Posterior cingulate gyrus (tissue), 11 donors: ENCODE measurements around the gene RBMS1.
"Not testable (repeated sequence)": the region's sequence is repeated elsewhere in the genome, so short reads cannot be mapped to it uniquely, and the experiment has no call there.

Experiments
- DNase-seq, 10 donors: peaks; one replicate each; pipeline versions ENCODE4 v3.0.0 to v3.0.0-alpha.2; 2020 to 2021; ENCODE audit warnings: mixed read lengths in 3 of 10
- intact Hi-C: fragments of 100-400 bp; cut with DNase I; formaldehyde crosslinking; loops from one replicate; pipeline ENCODE4 v1.15.1; 2023

Gene RBMS1

DNA sequence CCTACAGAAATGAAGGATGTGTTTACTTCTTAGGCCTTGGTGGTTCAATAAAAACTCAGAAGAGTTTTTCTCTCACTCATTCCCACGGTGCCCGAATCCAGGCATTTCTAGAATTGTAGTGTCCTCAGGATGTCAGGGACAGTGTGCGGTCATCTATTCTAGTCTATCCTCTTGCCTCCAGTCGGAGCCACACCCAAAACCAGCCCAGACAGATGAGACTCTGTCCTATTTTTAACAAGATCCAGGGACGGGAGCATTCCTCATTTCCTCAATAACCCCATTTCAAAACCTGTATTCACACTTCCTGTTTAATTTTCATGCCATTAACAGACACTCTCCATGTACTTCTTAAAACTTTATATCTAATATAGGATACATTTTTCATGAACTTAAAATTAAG is 11.6 kb upstream of the RBMS1 start:
- no peak for DNase-seq
- intact Hi-C loops = no loop called here

DNA sequence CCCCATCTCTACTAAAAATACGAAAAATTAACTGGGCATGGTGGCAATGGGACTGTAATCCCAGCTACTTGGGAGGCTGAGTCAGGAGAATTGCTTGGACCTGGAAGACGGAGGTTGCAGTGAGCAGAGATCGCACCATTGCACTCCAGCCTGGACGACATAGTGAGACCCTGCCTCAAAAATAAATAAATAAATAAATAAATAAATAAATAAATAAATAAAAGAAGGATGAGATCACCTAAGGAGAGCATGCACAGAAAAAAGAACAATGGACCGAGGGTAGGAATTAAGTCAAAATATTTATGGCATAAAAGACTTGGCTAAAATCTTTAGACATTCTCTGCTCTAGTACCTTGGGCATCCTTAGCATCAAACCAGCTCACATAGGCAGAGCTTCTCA is 8.9 kb upstream of the RBMS1 start:
- intact Hi-C loops = no loop called here
- no peak for DNase-seq

DNA sequence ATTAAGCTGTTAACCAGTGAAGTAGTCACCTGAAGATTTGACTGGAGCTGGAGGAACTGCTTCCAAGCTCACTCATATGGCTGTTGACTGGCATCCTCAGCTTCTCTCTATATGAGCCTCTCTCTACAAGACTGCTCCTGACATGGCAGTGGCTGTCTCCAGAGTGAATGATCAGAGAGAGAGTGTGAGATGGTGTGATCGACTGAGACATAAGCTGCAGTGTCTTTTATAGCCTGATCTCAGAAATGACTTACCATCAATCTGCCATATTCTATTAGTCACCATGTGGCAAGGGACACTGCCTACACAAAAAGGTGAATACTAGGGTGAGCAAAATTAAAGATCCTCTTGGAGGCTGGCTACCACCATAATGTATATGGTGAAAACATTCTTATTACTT is 7.8 kb upstream of the RBMS1 start:
- intact Hi-C loops = no loop called here
- DNase-seq = no peak

DNA sequence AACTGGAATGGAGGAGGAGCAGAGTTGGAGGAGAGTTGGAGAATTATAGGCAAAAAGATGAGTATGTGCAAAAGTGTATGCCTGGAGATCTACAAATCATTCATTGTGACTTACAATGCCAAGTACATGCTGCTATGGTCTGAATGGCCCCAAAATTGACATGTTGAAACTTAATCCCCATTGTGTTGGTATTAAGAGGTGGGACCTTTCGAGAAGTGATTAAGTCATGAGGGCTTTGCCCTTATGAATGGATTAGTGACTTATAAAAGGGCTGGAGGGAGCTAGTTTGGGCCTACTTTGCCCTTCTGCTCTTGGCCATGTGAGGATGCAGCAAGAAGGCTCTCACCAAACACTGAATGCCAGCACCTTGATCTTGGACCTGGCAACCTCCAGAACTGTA is 6.3 kb upstream of the RBMS1 start:
- no peak for DNase-seq
- intact Hi-C loops = no loop called here

DNA sequence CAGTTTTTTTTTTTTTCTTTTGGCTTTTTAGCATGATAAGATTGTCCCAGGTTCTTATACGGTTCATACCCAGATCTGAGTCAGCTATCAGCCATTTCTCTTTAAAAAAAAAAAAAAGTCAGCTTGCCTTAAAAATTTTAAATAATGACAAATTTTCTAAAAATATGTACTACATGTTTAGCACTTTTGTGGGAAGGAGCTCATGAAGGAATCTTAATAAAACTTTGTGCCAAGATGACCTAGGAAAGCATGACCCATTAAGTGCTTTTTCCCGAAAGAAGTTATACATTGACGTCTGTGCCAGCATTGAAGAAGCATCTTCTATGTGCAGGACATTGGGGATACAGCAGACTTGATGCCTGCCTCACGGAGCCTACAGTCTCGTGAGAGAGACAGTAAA is 4.5 kb upstream of the RBMS1 start:
- intact Hi-C loops = no loop called here
- no peak for DNase-seq

DNA sequence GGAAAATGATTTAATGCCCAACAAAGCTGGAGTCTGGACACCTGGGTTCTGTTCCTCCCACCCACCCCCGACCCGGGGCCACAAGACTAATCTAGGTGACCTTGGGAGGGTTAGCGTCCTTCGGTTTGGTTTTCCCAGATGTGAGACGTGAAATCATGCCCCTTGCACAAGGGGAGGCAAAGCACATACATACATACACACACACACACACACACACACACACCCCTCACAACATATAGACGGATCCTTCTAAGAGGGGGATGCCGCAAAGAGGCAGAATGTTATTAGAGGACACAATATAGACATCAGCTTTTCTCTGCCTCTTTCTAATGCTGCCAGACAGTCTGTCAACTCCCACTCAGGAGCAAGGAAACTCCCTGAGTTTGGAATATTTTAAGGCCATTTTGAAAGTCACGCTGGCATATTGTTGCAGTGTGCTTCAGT is 616 bp upstream of the RBMS1 start:
- DNase-seq = peak in 1 of 10 donors; percentile 38

DNA sequence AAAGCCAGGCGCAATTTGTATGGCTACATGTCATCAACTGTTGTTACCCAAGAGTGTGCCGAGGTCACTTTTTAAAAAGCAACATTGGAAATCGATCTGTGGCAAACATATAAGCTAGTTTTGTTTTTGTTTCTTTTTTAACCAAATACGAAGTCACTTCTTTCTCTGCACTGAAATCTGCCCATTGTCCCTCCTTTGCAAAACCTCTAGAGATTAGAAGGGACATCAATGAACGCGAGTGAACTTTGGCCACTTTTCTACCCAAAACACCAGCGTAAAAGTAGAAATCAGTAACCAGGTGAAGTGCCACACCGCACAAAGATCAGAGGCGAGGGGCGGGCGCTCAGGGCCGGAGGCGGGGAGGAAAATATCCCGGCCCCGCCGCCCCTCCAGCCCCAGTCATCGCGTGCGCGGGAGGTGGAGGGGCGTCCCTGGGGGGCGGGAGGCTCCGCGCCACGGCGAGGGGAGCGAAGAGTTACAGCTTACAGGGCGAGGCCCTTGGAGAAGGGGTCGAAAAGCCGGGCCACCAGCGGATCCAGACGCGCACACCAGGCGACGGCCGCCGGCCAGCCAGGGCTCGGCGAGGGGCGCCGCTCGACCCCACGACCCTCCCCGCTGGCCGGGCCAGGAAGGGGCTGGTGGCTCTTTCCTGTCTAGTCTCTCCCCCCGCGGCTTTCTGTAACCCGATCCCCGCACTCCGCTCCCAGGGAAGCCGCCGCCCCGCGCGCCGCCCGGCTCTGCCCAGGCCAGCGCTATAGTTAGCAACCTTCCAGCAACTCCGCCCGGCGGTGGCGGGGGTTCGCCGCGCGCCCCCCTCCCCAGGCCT is 993 bp downstream of the RBMS1 start:
- DNase-seq = peak in 5 of 10 donors; percentile 12 to 86 (median 77)
- intact Hi-C loops = no loop called here

More for the DNA sequence above, 616 bp upstream of the RBMS1 start:
- intact Hi-C loops = no loop called here

DNA sequence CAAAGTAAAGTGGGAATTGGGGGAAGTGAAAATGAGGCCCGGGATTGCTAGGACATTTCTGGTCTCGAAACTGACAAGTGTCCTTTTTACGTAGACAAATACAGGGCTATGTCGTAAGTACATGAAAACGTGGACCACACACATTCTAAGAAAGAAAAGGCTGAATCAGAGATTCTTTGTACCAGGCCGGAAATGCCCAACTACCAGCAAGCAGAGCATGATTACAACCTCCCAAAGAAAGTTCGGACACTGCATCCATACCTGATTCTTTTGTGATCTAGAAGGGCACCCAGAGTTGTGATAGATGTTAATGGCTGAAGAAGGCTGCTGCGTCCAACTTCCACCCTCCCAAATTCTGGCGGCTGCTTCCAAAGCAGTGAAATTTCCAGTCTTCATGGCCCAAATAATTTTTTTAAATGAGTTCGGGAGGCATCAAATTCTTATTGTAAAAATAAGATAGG is 1.7 kb downstream of the RBMS1 start:
- DNase-seq = peak in 1 of 10 donors; percentile 73
- intact Hi-C loops = no loop called here

DNA sequence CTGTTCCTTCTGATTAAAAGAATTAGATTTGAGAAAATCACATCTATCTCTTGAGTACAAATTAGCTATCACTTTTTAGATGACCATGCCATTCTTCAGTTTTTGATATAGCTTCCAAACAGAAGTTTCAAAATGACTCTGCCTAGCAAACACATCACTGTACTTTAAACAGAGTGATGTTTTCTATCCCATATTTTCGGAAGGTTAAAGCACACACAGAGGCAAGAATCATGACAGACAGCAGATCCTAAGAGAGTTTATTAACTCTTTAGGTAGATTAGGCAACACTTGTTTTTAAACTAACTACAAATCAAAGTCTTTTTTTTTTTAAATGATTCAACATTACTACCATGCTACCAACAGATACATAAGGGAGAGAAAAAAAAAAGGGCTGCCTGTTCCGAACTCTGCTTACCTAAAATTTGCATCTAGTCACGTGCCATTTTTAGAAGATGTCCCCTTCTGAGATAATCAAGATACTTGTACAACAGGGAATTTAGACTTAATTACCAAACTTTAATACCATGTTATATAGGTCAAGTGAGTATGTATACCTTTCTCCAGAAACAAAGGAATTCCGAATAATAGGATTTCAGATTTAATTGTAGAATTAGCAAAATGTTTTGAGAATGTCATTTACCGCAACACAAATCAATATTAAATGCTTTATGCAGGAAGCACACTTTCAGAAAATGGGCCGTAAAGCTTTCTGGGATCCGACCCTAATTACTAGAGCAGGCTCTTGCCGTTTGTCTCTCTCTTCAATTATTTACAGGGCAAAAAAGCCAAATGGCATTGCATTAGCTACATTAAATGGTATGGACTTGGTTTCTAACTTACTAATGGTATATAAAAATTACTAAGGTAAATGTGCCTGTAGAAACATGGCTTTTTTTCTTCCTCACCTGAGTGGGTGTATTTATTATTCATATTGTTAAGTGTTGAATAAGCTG is 2.6 kb downstream of the RBMS1 start:
- intact Hi-C loops = no loop called here
- DNase-seq = no peak

DNA sequence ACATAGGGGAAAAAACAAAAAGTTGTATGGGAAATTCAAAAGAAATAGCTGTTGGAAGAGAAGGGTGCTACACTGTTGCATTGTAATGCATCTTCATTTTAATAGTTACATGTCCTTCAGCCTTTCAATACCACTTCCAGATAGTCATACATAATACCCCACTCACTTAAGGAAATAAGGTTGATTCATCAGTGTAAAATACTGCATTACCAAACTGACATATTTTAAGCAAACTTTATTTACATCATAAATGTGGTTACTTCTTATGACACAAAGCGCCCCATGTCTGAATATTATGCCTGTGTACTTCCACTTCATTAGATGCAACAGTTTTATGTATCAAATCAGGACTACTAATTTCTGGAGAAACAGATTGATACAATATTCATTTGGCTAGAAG is 4.5 kb downstream of the RBMS1 start:
- no peak for DNase-seq
- intact Hi-C loops = no loop called here

DNA sequence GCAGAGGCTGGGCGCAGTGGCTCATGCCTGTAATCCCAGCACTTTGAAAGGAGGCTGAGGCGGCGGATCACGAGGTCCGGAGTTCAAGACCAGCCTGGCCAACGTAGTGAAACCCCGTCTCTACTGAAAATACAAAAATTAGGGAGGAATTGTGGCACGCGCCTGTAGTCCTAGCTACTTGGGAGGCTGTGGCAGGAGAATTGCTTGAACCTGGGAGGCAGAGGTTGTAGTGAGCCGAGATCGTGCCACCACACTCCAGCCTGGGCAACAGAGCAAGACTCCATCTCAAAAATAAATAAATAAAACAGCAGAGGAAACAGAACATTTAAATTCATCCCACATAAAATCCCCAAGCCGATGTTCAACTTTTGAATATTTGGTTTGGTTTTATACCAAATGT is 5.3 kb downstream of the RBMS1 start:
- intact Hi-C loops = not testable (repeated sequence)
- peak in 1 of 10 donors; percentile 53 for DNase-seq

DNA sequence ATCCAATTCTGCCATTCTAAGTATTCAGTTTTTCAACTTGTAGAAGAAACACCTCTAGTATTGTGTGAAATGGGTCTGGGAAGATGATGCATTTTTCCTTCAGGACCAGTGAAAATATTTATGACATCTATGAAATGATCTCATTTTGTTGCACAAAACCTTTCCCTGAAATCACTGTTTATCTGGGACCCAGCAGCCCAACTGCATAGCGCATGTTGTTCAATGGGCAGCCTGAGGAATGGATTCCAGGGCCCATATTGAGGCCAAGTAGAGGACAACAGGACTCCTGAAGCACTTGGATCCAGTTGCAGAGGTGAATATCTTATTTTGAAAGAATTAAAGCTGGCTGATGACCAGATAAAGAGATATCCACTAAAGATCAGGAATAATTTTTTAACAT is 7.3 kb downstream of the RBMS1 start:
- no peak for DNase-seq
- intact Hi-C loops = no loop called here

DNA sequence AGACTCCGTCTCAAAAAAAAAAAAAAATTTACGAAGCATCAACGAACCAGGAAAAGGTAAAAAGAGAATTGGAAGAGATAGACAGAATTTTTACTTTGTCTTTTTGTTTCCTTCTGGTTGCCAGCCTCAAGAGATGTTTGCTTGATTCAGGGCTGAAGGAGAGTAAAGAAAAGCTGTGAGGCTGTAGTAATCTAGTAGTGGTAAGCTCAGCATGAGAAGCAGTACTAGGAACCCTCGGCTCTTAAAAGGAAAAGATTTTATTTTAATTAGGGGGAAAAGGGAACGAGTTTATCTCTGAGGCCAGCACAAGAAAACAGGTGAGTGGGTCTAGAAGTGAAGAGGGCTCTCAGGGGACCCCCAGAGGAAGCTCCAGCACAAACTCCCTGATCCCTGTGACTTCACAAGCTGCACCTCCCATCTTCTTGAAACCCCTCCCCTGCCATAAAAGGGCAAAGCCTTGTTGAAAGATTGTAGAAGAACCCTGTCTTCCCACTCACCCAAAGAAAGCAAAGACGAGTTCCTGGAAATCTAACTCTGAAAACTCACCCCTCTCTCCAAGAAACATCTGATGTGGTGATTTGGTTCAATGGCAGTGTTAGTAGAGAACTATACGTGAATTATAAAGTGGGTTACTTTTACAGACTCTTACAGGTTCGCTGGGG is 8.6 kb downstream of the RBMS1 start:
- no peak for DNase-seq
- intact Hi-C loops = no loop called here

DNA sequence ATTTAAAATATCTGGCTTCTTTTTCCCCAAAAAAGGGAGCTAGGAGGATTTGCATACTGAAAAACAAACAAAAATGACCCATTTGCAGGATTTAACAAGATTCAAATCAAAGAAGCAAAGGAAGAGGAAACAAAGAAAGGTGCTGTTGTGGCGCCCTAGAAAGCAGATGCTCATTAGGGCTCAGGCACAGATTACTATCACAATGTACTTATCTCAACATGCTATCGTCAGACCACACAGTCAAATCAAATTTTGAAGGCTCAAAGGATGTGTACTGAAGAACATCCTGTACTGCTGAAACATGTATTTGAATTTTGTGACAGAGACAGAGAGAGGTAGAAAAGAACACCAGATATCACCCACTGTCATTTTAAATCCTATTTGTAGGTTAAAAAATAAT is 10.9 kb downstream of the RBMS1 start:
- DNase-seq = no peak
- intact Hi-C loops = no loop called here

DNA sequence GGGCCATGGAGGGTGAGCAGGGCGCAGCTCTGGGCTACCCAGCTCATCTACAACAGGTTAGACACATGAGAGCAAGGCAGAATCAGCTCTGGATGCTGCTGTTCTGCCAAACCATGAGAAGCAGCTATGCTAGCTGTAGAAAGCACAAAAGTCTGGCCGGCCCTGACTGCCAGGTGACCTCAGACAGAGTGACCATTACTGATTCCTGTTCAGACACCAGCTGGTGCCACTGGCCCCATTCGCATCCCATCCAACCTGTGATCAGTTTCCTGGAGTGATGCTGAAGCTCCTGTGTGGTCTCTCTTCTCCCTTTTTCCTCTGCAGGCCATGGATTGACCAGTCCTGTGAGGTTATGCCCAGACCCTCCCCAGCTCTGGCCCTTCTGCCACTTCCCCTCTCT is 14.3 kb downstream of the RBMS1 start:
- peak in 1 of 10 donors; percentile 35 for DNase-seq
- intact Hi-C loops = no loop called here

DNA sequence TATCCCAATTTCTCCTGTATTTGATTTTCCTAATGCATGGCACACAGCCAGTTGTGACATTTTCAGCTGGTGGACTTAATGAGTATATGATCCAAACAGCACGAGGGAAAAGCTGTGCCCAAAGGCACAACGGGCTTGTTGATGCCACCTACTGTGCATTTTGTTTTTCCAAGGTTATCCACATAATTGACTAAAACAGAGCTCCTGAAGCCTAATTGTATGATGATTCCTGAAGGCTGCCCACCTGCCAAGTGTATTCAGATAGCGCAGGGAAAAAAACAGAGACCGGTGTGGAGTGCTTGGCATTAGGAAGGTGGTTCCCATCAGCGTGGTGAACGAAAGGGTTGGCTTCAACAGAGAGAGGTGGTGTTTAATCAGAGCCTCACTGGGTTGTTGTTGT is 14.9 kb downstream of the RBMS1 start:
- intact Hi-C loops = no loop called here
- DNase-seq = no peak

DNA sequence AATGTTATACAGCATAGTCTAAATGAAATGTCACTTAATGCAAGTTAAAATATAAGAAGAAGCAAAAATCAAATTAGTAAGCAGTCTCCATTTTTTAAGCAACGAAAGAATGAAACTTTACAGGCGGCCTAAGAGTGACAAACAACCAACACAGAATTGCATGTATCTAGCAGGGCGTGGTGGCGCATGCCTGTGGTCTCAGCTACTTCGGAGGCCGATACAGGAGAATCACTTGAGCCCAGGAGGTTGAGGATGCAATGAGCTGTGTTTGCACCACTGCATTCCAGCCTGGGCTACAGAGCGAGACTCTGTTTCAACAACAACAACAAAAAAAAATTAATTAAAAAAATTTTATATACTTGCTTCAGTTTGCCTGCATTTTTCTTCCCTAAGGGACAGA is 16.6 kb downstream of the RBMS1 start:
- peak in 1 of 10 donors; percentile 66 for DNase-seq

DNA sequence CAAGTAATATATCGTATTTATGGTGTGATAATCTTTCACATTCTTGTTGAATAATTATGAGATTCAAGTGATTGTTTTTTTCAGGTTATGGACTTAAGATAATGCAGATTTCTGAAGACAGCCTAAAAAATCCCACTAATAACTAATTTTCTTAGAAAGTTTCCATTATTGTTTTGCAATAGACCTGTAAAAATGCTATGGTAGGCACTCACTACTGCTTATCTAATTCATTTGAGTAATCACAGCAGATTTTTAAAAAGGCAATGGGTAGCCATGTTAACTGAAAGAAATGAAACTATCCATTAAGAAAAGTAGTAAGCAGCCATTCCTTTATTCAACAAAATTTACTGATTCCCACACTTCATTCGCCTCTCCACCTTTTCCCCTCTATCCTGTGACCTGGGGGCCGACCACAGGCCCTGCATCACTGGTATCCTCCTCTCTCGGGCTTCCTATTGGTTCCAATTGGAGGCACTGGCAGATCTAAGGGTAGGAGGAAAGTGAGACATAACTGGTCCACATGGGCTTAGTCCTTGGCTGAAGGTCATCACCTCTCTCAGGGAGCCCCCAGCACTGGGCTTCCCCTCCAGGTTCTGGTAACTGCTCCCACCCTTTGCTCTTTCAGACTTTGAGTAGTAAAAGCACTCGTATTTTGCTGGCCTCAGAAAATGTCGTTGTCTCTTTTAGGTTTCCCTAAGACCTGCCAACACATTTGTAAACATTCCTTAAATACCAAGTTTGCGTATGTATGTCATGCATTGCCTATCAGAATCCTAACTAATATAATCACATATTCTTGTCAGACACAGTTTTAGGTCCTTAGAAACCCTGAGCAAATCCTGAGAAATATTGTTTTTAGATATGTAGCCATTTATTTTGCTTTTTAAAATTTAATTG is 18.5 kb downstream of the RBMS1 start:
- intact Hi-C loops = no loop called here
- DNase-seq = no peak

More for the DNA sequence above, 16.6 kb downstream of the RBMS1 start:
- intact Hi-C loops = no loop called here

DNA sequence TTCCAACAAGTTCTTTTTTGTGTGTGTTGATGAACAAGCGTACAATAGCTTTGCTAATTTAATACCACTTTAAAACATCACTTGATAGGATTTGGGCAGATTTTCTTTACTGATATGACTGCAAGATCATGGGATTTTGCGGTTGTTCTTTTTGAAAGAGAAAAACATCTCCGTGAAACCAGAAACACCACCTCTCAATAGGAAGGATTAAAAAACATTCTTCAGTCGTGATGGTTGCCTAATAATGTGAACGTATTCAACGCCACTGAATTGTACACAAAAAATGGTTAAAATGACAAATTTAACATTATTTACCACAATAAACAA is 19.3 kb downstream of the RBMS1 start:
- intact Hi-C loops = no loop called here
- no peak for DNase-seq
